SHP77 (cell line): ENCODE data around the gene USP11.

ENCODE experiments used
- DNase-seq, 2 experiments: peaks; one replicate each; lab custom pipeline; 2025; lab: John Stamatoyannopoulos, UW

Gene USP11

GRCh38 chrX:47204970-47205369 lies 27.8 kb upstream of the USP11 start:
- DNase-seq, result no peak

- DNase-seq, result no peak
These were observed 26.5 kb upstream of the USP11 start for GRCh38 chrX:47206316-47206715.

DNA sequence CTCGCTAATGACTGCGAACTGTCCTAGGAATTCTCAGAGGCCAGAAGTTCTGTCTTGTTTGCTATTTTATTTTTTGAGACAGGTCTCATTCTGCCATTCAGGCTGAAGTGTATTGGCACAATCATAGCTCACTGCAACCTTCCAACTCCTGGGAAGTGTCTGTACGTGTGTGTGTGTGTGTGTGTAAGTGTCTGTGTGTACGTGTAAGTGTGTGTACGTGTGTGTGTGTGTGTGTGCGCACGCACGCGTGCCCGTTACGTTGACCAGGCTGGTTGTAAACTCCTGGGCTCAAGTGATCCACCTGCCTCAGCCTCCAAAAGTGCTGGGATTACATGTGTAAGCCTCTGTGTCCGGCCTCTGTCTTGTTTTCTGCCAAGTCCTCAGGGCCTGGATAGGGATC lies 24.7 kb upstream of the USP11 start:
- DNase-seq, result no peak

DNA sequence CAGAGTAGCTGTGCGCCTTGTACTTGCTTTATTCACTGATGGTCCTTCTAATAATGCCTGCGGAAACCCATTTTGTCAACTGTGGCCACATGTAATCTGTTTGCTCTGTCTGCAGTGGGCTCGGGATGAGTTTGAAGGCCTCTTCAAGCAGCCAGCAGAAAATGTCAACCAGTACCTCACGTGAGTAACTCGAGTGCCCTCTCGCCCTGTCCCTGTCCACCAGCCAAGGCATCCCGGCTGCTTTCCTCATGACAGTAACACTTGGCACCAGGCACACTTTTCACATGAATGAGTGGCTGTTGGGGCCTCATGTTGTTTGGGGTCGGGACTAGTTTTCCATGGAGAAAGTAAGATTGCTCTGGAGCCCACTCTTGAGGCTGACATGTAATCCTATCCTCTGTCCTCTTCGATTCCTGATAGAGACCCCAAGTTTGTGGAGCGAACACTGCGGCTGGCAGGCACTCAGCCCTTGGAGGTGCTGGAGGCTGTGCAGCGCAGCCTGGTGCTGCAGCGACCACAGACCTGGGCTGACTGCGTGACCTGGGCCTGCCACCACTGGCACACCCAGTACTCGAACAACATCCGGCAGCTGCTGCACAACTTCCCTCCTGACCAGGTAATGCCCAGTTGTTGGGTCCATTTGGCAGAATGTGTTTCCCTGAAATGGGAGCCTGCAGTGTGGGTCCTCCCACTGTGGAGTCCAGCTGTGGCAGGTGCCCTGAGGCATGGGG lies 23.1 kb upstream of the USP11 start:
- no peak for DNase-seq

DNA sequence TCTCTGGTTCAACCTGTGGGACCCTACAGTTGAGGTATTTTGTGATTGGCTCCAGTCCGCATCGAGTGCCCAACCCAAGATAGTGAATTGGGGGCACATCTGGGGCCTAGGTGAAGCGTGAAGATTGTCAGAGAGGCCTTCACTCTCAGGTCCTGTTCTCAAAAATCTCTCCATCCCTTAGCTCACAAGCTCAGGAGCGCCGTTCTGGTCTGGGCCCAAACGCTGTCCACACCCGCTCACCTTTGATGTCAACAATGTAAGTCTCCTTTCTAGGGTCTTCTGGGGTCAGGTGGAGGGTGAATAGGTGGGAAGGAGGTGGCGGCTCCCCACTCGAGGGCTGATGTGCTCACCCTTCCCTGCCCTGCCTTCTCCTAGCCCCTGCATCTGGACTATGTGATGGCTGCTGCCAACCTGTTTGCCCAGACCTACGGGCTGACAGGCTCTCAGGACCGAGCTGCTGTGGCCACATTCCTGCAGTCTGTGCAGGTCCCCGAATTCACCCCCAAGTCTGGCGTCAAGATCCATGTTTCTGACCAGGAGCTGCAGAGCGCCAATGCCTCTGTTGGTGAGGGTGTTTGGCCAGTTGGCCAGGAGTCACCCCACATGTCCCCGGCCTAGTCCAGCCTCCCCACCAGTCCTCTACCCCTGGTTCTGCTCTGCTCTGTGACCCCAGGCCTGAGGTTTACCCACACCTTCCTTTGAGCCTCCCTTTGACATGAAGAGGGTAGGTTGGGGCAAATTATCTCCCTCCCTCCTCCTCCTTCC lies 22.0 kb upstream of the USP11 start:
- no peak for DNase-seq

GRCh38 chrX:47212381-47213293 lies 20.2 kb upstream of the USP11 start:
- DNase-seq, result no peak

GRCh38 chrX:47214435-47215077 lies 18.3 kb upstream of the USP11 start:
- DNase-seq, result no peak

GRCh38 chrX:47215291-47215900 lies 17.4 kb upstream of the USP11 start:
- DNase-seq, result no peak

GRCh38 chrX:47216393-47216925 lies 16.4 kb upstream of the USP11 start:
- no peak for DNase-seq

- DNase-seq, result no peak
These were observed 15.5 kb upstream of the USP11 start for GRCh38 chrX:47217121-47217851.

DNA sequence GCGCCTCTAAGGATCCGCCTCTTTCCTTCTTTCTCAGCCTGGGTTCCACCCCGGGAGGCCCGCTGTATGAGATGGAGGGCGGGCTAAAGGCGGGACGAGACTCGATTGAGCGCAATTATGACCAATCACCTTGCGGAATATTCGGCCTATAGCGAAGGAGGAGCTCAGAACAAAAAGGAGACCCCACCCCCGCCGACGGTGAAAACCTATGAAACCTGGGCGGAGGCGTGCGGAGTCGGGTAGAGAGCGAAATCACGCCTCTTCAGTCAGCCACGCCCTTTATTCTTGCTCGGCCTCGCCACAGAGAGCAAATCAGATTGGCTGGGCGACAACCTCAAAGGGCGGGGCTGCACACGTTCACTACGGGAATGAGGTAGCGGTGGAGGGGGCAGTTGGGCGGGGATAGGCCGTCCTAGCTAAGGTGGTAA lies 14.9 kb upstream of the USP11 start:
- DNase-seq, result peak; percentile 94 to 95

DNA sequence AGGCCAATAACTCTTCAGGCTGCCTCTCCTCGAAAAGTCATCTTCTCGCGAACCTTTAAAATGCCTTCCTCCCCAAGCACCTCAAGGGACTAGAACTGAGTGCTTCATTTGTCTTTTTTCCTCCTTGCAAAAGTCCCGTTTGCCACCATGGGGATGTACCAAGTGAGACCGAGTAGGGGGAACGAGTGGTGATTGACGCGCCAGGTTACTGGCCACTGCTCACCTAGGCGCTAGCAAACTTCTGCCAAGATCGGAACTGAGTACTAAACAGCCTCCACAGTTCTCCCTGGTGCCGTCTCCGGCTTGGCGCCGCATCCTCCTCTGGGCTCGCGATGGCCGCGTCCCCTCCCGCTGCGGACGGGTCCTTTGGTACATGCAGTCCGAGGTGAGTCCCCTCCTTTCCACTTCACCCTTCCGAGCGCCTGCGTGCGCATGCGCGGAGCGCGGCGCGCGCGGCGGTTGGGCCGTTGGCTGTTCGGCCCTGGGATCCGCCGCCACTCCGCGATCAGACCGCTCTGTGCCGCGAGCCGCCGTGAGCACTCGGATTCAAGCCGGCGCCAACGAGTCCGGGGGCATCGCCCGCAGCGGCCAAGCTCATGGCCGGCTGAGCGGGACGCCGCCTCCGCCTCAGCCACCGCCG lies 14.4 kb upstream of the USP11 start, which contains the start of gene CDK16:
Gene CDK16, plus strand, starts transcription at position 402 of the 640 bp plus-strand sequence. CDS start 4,877 bp downstream, outside the sequence.
- peak; percentile 31 to 38 for DNase-seq

DNA sequence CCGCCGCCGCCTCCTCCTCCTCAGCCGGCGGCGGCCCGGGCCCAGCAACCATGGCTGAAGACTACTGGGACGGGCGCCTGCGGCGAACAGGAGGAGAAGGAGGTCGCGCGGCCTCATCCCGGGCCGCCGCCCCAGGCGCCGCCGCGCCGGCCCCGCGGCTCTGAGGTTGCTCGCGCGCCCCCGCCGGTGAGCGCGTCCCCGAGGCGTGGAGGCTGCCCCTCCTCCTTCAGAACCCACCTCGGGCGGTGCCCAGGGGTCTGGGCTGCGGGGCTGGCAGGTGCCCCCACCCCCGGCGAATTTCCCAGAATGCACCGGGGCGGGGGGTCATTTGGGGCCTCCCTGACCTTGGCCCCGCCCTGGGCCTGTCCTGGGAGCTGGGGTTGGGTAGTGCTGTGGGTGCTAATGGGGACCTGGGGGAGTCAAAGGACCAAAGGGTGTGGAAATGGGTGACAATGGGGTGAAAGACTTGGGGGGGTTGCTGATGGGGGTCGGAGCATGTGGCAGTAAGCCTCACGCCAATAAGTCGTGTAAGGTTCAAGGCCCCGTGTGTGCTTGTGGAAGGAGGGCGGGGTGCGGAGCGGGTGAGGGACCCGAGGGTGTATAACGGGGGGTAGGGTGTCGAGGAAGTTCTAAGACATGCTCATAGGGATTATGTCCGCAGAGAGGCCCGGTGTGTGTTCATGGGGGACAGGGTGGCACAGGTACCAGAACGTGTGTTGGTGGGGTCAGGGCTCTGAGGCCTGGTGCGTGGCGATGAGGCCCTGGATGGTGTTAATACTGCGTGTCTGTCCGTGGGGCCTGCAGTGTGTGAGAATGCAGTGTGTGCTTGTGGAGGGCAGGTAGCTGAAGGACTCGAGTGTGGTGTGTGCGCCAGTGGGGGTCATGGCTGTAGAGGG lies 13.6 kb upstream of the USP11 start:
- peak in 1 of 2 experiments; percentile 7 for DNase-seq

DNA sequence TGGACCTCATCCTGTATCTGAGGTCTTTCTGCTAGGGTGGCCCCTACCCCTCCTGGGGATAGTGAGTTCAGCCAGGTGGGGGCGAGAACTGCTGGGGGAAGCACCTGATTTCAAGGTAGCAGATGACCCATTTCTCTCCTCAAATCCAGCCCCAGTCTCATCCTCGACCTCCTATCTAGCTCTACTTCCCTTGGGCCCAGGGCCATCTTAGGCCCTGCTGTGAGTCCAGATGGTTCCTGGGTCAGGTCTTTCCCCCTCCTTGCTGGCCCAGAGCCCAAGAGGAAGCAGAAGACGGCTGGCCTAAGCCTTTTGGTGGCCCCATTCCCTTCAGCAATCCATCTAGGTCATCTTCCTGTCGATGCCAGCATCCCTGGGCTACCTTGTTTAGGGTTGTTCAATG lies 11.1 kb upstream of the USP11 start:
- DNase-seq, result no peak

DNA sequence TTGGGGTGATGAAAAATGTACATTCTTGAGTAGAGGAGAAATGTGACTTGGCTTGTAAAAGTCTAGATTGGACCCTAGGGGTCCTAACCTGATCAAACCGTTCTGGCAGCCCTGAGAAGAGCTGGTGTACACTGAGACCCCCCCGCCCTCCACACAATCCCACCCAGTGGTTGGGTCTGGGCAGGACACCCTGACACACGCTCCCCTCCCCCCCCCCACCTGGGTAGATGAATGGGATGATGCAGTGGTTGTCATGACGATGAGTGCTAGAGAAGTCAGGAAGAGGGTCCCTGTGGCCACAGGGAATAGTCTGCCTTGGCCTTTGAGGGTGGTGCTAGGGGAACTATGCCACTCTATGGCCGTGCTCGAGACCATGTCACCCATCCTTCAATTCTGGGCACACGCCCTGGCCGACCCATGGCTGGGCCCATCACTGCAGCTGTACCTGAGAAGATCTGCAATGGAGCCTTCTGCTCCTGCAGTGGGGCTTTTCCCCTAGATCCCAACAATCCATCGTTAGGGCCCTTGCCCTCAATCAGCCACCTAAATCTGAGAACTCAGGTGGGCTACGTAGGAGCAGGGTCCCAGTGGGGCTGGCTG lies 10.0 kb upstream of the USP11 start:
- no peak for DNase-seq

GRCh38 chrX:47223476-47224250 lies 9.1 kb upstream of the USP11 start:
- DNase-seq, result no peak

DNA sequence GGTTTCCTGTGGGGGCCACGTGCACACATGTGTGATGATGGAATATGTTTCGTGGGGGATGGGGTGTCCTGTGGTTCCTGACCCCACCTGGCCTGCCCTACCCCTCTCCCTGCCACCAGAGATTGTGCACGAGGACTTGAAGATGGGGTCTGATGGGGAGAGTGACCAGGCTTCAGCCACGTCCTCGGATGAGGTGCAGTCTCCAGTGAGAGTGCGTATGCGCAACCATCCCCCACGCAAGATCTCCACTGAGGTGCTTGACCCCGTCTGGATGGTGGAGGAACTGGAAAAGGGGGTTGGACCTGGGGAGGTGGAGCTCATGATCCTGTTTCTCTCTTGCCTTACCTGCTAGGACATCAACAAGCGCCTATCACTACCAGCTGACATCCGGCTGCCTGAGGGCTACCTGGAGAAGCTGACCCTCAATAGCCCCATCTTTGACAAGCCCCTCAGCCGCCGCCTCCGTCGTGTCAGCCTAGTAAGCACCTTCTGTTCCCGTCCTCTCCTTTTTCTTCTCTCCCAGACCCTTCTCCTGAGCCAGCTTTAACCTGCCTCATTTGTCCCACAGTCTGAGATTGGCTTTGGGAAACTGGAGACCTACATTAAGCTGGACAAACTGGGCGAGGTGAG lies 8.4 kb upstream of the USP11 start:
- DNase-seq, result no peak
